ENCODE data around the gene PIK3CA.

Gene PIK3CA

GRCh38 chr3:179179979-179180759, 32.0 kb downstream of the PIK3CA start:
- TF ChIP-seq POLR2AphosphoS5 (IDR thresholded peaks at IDR 0.05; ENCODE audit: low read depth, low read length) (no peak), SIN3A (IDR thresholded peaks at IDR 0.05; ENCODE audit: borderline replicate concordance, insufficient read depth, low read length) (no peak), TAF1 (IDR thresholded peaks at IDR 0.05; ENCODE audit: borderline replicate concordance, insufficient read depth, low read length) (no peak), FOXP2 (optimal IDR thresholded peaks at IDR 0.05; ENCODE audit: borderline replicate concordance, extremely low read depth, extremely low read length, insufficient read depth) (no peak), REST (IDR thresholded peaks at IDR 0.05; ENCODE audit: insufficient read depth in 1 of 2, low read depth in 2 of 2, low read length in 2 of 2) (no peak)

- no peak for TF ChIP-seq POLR2AphosphoS5 (IDR thresholded peaks at IDR 0.05; ENCODE audit: low read depth, low read length)
- TF ChIP-seq SIN3A (IDR thresholded peaks at IDR 0.05; ENCODE audit: borderline replicate concordance, insufficient read depth, low read length), result no peak
- no peak for TF ChIP-seq FOXP2 (optimal IDR thresholded peaks at IDR 0.05; ENCODE audit: borderline replicate concordance, extremely low read depth, extremely low read length, insufficient read depth)
- no peak for TF ChIP-seq TAF1 (IDR thresholded peaks at IDR 0.05; ENCODE audit: borderline replicate concordance, insufficient read depth, low read length)
- TF ChIP-seq REST (IDR thresholded peaks at IDR 0.05; ENCODE audit: insufficient read depth in 1 of 2, low read depth in 2 of 2, low read length in 2 of 2), result no peak
These were observed 32.9 kb downstream of the PIK3CA start for GRCh38 chr3:179181021-179181472.

GRCh38 chr3:179181993-179182551, 33.9 kb downstream of the PIK3CA start:
- TF ChIP-seq FOXP2 (optimal IDR thresholded peaks at IDR 0.05; ENCODE audit: borderline replicate concordance, extremely low read depth, extremely low read length, insufficient read depth) (no peak), TAF1 (IDR thresholded peaks at IDR 0.05; ENCODE audit: borderline replicate concordance, insufficient read depth, low read length) (no peak), POLR2AphosphoS5 (IDR thresholded peaks at IDR 0.05; ENCODE audit: low read depth, low read length) (no peak), SIN3A (IDR thresholded peaks at IDR 0.05; ENCODE audit: borderline replicate concordance, insufficient read depth, low read length) (no peak), REST (IDR thresholded peaks at IDR 0.05; ENCODE audit: insufficient read depth in 1 of 2, low read depth in 2 of 2, low read length in 2 of 2) (no peak)

GRCh38 chr3:179182902-179183301, 34.7 kb downstream of the PIK3CA start:
- TF ChIP-seq FOXP2 (optimal IDR thresholded peaks at IDR 0.05; ENCODE audit: borderline replicate concordance, extremely low read depth, extremely low read length, insufficient read depth), result no peak
- TF ChIP-seq TAF1 (IDR thresholded peaks at IDR 0.05; ENCODE audit: borderline replicate concordance, insufficient read depth, low read length), result no peak
- TF ChIP-seq REST (IDR thresholded peaks at IDR 0.05; ENCODE audit: insufficient read depth in 1 of 2, low read depth in 2 of 2, low read length in 2 of 2), result no peak
- TF ChIP-seq POLR2AphosphoS5 (IDR thresholded peaks at IDR 0.05; ENCODE audit: low read depth, low read length), result no peak
- no peak for TF ChIP-seq SIN3A (IDR thresholded peaks at IDR 0.05; ENCODE audit: borderline replicate concordance, insufficient read depth, low read length)
